Lower leg skin (tissue), 3 donors: ENCODE measurements around the gene CCSAP.

Experiments used
- POLR2A ChIP-seq, 2 donors: fragments of 450-650 bp; IDR thresholded peaks; one replicate each; pipeline ENCODE4 v1.6.1; 2016 to 2017; ENCODE audit warnings: antibody characterized with exemption in 2 of 2, mild to moderate bottlenecking in 1 of 2, moderate library complexity in 1 of 2
- TF ChIP-seq, protein P1 (sequence below), 3 donors: fragments of 450-650 bp; IDR thresholded peaks; one replicate each; pipeline ENCODE4 v1.5.1; 2016; ENCODE audit warnings: antibody characterized with exemption in 3 of 3, mild to moderate bottlenecking in 3 of 3, moderate library complexity in 2 of 3

DNA sequence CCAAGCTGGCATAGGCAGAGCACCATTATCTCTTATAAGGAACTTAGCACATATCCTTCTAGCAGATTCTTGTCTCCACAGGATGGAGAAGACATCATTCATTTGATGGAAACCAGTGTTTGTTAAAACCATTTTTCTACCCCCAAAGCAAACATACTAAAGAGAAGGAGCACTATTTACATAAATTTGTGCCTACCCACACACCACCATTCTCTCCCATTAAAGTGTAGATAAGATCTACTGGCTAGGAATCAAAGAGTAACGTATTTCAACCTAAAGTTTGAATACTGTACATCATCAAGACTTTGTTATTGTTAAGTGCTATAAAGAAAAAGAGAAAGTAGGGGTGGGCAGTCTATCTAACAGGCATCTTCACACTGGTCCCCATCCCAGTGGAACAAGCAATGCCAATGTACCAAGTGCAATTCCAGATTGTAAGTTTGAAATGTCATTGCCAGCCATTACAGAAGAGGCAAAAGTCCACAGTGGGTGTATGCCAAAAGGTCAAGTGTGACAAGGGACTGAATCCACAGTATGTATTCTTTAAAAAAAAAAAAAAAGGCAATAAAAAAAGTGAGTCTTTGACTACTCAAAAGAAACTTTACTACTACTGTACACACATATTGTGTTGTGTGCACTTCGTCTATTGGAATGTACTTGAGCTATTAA, 18.8 kb downstream of the CCSAP start:
- no peak for TF ChIP-seq POLR2A (IDR thresholded peaks at IDR 0.05)
- TF ChIP-seq, protein P1, sequence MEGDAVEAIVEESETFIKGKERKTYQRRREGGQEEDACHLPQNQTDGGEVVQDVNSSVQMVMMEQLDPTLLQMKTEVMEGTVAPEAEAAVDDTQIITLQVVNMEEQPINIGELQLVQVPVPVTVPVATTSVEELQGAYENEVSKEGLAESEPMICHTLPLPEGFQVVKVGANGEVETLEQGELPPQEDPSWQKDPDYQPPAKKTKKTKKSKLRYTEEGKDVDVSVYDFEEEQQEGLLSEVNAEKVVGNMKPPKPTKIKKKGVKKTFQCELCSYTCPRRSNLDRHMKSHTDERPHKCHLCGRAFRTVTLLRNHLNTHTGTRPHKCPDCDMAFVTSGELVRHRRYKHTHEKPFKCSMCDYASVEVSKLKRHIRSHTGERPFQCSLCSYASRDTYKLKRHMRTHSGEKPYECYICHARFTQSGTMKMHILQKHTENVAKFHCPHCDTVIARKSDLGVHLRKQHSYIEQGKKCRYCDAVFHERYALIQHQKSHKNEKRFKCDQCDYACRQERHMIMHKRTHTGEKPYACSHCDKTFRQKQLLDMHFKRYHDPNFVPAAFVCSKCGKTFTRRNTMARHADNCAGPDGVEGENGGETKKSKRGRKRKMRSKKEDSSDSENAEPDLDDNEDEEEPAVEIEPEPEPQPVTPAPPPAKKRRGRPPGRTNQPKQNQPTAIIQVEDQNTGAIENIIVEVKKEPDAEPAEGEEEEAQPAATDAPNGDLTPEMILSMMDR (IDR thresholded peaks at IDR 0.05), result no peak
